Stimulated activated memory B cell treated with anti-CD40 and anti-IgM and Interleukin-4, amounts not matched to agents 10 μg/mL and 1 μg/mL and 100 μg/mL, for 72 hours (primary cell): Measurements from ENCODE around the gene PIEZO2.
"Not testable (repeated sequence)": the region's sequence is repeated elsewhere in the genome, so short reads cannot be mapped to it uniquely, and the experiment has no call there.

Source experiments
- ATAC-seq: fragments of 150-1000 bp; cut with Tn5 transposase; 2 replicates; pipeline ENCODE4 v1.10.0; 2021
- H3K27ac Mint-ChIP-seq: one replicate; pipeline ENCODE4 v1.8.0; 2022; ENCODE audit warnings: mild to moderate bottlenecking, mixed read lengths
- H3K27me3 Mint-ChIP-seq: one replicate; pipeline ENCODE4 v1.8.0; 2022; ENCODE audit warnings: mixed read lengths
- H3K36me3 Mint-ChIP-seq: one replicate; pipeline ENCODE4 v1.8.0; 2022; ENCODE audit warnings: mixed read lengths
- H3K4me1 Mint-ChIP-seq: one replicate; pipeline ENCODE4 v1.8.0; 2022; ENCODE audit warnings: mixed read lengths
- H3K4me3 Mint-ChIP-seq: one replicate; pipeline ENCODE4 v1.8.0; 2022; ENCODE audit warnings: mild to moderate bottlenecking, moderate library complexity, mixed read lengths
- H3K9me3 Mint-ChIP-seq: one replicate; pipeline ENCODE4 v1.8.0; 2022; ENCODE audit warnings: mixed read lengths

Gene PIEZO2

GRCh38 chr18:10936176-10937053 is 213.0 kb downstream of the PIEZO2 start:
- no peak overlapping the region for H3K4me3 Mint-ChIP-seq

DNA sequence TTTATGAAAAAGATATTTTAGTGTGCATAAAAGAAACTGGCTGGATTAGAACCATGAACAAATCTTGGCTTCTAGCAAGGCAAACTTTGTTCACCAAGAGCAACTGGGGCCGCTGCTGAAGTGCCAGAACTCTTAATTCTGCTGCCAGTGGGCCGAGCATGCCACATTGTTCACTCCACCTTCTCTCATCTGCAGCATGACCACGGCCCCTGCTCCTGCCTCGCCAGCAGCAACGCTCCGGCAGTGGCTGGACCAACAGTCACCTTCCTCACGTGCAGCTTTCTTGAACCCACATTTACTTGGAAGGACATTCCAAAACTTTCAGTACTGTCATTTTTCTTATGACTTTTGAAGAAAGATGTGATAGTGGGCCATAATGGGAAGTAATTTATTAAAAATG is 213.8 kb downstream of the PIEZO2 start:
- no peaks in the 10 kb centered on the region for H3K36me3 Mint-ChIP-seq
- ATAC-seq, result no peak
- H3K9me3 Mint-ChIP-seq, result peaks cover 3% of the 10 kb centered on the region
- no peaks in the 10 kb centered on the region for H3K4me1 Mint-ChIP-seq
- no peak overlapping the region for H3K4me3 Mint-ChIP-seq
- H3K27ac Mint-ChIP-seq, result no peak overlapping the region
- no peaks in the 10 kb centered on the region for H3K27me3 Mint-ChIP-seq

More at GRCh38 chr18:10936176-10937053, 213.0 kb downstream of the PIEZO2 start:
- no peaks in the 10 kb centered on the region for H3K27me3 Mint-ChIP-seq
- ATAC-seq, result no peak
- no peaks in the 10 kb centered on the region for H3K4me1 Mint-ChIP-seq
- peaks cover 2% of the 10 kb centered on the region for H3K9me3 Mint-ChIP-seq
- H3K27ac Mint-ChIP-seq, result no peak overlapping the region
- no peaks in the 10 kb centered on the region for H3K36me3 Mint-ChIP-seq

- H3K4me1 Mint-ChIP-seq, H3K36me3 Mint-ChIP-seq, H3K27me3 Mint-ChIP-seq: not testable (repeated sequence)
These were observed 215.7 kb downstream of the PIEZO2 start for GRCh38 chr18:10933648-10934047.

GRCh38 chr18:10930076-10930475 is 219.3 kb downstream of the PIEZO2 start:
- H3K9me3 Mint-ChIP-seq, result peaks cover 3% of the 10 kb centered on the region
- no peaks in the 10 kb centered on the region for H3K27me3 Mint-ChIP-seq
- ATAC-seq, result no peak
- H3K27ac Mint-ChIP-seq, result no peak overlapping the region
- no peaks in the 10 kb centered on the region for H3K4me1 Mint-ChIP-seq
- no peaks in the 10 kb centered on the region for H3K36me3 Mint-ChIP-seq
- no peak overlapping the region for H3K4me3 Mint-ChIP-seq

More at GRCh38 chr18:10933648-10934047, 215.7 kb downstream of the PIEZO2 start:
- H3K9me3 Mint-ChIP-seq, H3K4me3 Mint-ChIP-seq, ATAC-seq, H3K27ac Mint-ChIP-seq: not testable (repeated sequence)

- no peak for ATAC-seq
- H3K36me3 Mint-ChIP-seq, result no peaks in the 10 kb centered on the region
- no peak overlapping the region for H3K4me3 Mint-ChIP-seq
- no peaks in the 10 kb centered on the region for H3K4me1 Mint-ChIP-seq
- H3K27me3 Mint-ChIP-seq, result no peaks in the 10 kb centered on the region
- H3K9me3 Mint-ChIP-seq, result peaks cover 3% of the 10 kb centered on the region
- no peak overlapping the region for H3K27ac Mint-ChIP-seq
These were observed 220.5 kb downstream of the PIEZO2 start for GRCh38 chr18:10928772-10929373.

DNA sequence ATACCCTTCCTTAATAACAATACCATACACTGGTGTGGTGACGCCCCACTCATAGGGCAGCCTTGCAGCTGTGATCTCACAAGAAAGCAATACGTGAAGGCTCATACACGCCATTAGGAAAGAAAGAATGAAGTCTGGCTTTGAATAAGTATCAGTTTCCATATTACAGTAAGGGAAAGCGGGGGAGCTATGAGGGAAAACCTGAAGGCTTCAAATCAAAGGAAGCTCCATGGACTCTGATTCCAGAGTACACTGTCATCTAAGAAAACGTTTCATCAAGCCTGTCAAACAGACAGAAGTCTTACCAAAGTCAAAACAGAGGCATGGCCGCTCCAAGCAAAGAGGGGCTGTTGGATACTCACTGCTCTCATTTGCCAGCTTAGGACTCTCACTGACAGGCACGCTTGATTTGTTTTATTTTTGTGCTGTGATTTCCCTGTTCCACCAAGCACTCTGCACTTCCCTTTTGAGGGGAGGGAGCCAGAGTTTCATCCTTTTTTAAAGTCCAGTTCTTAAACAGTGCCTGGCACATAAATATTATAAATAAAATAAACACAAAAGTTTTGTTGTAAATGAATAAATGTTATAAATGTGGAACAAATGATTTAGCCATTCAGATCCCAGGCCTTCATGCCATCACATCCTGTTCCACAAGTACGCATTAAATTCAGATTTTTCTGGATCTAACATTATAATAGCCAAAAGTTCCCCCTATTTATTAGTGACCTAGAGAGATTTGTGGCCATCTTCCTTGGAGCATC is 221.2 kb downstream of the PIEZO2 start:
- Mint-ChIP-seq H3K27ac (no peak overlapping the region), H3K4me1 (no peaks in the 10 kb centered on the region), H3K4me3 (no peak overlapping the region), H3K27me3 (no peaks in the 10 kb centered on the region), H3K9me3 (peaks cover 3% of the 10 kb centered on the region), H3K36me3 (no peaks in the 10 kb centered on the region)
- ATAC-seq, result peak; percentile 37

DNA sequence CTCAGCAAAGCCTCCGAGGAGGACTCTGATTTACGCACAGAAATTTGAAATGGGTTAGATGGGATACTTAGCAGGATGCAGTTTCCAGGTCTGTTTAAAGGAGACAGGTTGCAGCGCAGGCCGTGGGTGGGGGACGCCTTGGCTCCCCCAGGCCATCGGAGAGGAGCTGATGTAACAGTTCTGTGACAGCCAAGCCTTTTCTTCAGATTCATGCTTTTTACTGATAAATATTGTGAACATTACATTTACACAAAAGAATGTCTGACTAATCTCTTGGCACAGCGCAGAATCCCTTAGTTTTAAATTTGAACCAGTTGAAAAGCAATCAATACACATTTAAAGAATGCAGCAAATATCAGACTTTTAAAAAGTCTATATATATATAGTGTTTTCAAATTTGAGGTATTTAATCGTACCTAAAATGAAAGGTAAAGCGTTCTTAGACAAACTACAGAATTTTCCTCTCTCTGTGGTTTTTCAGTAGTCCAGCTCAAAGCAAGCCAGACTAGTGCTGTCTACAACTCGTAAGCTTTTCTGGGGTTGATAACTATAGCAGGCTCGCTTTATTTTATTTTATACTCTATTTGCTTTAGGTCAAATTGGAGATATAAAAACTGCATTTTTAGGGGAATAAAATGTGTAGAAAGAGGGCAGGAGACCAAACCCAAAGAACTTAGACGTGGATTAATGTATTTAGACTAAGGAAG is 221.9 kb downstream of the PIEZO2 start:
- peaks cover 3% of the 10 kb centered on the region for H3K9me3 Mint-ChIP-seq
- H3K27ac Mint-ChIP-seq, result no peak overlapping the region
- no peak for ATAC-seq
- H3K27me3 Mint-ChIP-seq, result no peaks in the 10 kb centered on the region
- H3K4me3 Mint-ChIP-seq, result no peak overlapping the region
- no peaks in the 10 kb centered on the region for H3K4me1 Mint-ChIP-seq
- no peaks in the 10 kb centered on the region for H3K36me3 Mint-ChIP-seq

- no peaks in the 10 kb centered on the region for H3K36me3 Mint-ChIP-seq
- no peaks in the 10 kb centered on the region for H3K4me1 Mint-ChIP-seq
- no peak overlapping the region for H3K4me3 Mint-ChIP-seq
- H3K27me3 Mint-ChIP-seq, result no peaks in the 10 kb centered on the region
- H3K27ac Mint-ChIP-seq, result no peak overlapping the region
- H3K9me3 Mint-ChIP-seq, result peaks cover 3% of the 10 kb centered on the region
- ATAC-seq, result no peak
These were observed 222.7 kb downstream of the PIEZO2 start for GRCh38 chr18:10926621-10927161.

DNA sequence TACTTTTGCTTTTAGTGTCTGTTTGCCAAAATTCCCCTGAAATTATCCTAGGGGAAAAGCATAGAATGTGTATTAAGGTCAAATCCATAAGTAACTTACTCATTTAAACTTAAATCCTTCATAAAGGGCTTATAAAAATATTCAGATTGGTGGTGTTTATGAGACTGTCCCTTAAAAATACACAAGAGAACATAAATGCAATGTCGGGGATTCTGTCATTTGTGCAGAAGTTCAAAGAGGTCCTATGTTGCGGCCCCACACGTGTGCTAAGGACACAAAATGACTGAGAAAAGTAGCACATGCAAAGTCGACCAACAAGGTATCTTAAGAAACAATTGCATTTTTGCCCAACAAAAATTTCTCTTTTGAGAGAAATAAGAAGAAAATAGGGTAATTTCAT is 225.1 kb downstream of the PIEZO2 start:
- H3K9me3 Mint-ChIP-seq, result no peaks in the 10 kb centered on the region
- no peak overlapping the region for H3K4me3 Mint-ChIP-seq
- H3K4me1 Mint-ChIP-seq, result no peaks in the 10 kb centered on the region
- H3K27ac Mint-ChIP-seq, result no peak overlapping the region
- no peak for ATAC-seq
- no peaks in the 10 kb centered on the region for H3K36me3 Mint-ChIP-seq
- no peaks in the 10 kb centered on the region for H3K27me3 Mint-ChIP-seq

DNA sequence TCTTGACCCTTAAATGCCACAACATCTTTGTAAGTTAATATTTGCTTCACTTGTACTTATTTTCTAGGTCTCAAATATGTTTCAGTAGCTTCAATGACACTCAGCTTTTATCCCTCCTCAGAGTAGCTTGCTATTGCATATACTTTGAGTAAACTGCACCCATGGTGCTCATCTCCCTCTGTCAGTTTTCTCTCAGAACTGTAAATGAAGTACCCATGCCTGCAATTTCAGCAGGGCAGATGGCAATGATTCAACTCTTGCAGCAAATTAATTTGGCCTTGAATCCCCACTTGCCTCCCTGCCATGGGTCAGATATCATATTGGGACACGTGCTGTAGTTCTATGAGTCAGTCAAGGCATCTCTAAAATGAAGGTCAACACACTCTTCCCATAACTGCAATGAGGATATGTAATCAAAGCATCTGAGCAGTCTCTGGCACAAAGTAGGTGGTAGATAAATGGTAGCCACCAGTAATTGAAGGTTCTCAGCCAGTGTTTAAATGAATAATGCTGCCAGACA is 225.8 kb downstream of the PIEZO2 start:
- Mint-ChIP-seq H3K4me1 (no peaks in the 10 kb centered on the region), H3K9me3 (no peaks in the 10 kb centered on the region), H3K27me3 (no peaks in the 10 kb centered on the region), H3K27ac (no peak overlapping the region), H3K4me3 (no peak overlapping the region), H3K36me3 (no peaks in the 10 kb centered on the region)
- no peak for ATAC-seq

- Mint-ChIP-seq H3K27me3 (no peaks in the 10 kb centered on the region), H3K4me3 (no peak overlapping the region), H3K4me1 (no peaks in the 10 kb centered on the region), H3K27ac (no peak overlapping the region), H3K36me3 (no peaks in the 10 kb centered on the region), H3K9me3 (no peaks in the 10 kb centered on the region)
- ATAC-seq, result peak; percentile 24
These were observed 226.2 kb downstream of the PIEZO2 start for GRCh38 chr18:10923141-10923540.

DNA sequence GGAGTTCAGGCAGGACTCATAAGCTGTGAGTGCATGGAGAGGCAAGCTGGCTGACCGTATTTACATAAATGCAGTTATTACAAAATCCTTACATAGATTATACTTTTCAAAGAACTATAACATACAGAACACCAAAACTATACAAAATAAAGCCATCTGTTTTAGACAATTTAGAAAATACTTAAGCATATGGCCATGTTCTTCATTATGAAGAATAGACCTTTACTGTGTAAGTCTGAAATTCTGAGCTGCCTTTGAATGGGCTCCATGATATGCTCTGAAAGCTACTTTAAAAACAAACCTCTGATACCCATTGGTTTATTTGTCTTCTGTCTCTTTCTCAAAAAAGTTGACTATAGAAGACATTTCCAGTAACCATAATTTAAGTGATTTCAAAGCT is 226.7 kb downstream of the PIEZO2 start:
- not testable (repeated sequence) for H3K36me3 Mint-ChIP-seq, H3K27me3 Mint-ChIP-seq, ATAC-seq, H3K4me3 Mint-ChIP-seq, H3K9me3 Mint-ChIP-seq, H3K27ac Mint-ChIP-seq, H3K4me1 Mint-ChIP-seq

DNA sequence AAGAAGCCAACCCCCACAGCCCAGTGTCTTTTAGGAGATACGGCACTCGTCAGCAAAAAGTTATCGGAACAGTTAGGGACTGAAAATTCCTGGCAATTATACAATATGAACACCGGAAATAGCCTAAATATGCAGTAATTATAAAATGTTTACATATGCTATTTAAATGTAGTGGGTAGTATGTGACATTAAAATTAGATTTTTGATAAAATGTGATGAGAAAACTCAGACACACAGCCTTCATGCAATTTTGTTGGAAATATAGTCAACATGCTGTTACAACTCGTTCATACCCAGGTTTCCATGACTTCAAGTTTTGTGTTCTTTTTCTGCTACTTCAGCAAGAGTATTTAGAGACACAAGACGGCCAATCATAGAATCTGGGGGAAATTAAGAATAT is 229.1 kb downstream of the PIEZO2 start:
- not testable (repeated sequence) for H3K9me3 Mint-ChIP-seq, H3K27me3 Mint-ChIP-seq, H3K27ac Mint-ChIP-seq, H3K4me3 Mint-ChIP-seq, ATAC-seq, H3K4me1 Mint-ChIP-seq, H3K36me3 Mint-ChIP-seq

DNA sequence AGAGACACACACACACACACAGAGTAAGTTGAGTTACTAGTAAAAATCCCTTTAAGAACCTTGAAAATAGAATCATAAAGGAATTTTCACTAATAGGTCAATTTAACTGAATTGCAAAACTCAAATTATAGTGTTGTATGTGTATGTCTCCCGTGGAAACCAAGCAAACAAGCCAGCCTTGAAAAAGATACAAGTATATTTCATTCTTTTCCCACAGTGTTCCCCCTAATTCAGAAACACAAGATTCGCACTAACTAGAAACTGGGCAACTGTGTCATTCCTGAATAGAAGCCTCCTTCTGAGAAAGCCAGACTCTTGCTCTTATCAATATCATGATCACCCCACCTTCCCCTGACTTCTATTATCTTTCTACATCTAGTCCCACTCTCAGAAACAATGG is 229.5 kb downstream of the PIEZO2 start:
- ATAC-seq, result no peak
- Mint-ChIP-seq H3K4me1 (no peaks in the 10 kb centered on the region), H3K27me3 (no peaks in the 10 kb centered on the region), H3K27ac (no peak overlapping the region), H3K9me3 (no peaks in the 10 kb centered on the region), H3K4me3 (no peak overlapping the region), H3K36me3 (no peaks in the 10 kb centered on the region)

DNA sequence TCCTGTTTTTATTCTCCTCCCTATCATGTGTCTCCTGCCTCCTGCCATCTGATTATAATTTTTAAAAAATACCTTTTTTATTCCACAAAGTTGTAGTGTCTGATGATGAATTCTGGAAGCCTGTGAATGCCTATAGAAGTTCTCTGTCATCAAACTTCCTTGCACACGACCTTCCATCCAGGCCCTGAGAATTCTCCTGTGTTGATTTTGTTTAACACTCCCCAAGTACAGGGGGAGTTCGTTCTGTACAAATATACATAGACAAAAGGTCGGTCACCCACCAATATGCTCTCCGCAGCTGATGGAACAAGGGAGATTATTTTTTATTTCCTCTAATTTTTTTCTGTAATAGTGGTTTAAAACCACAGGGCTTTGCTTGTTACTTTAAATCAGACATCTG is 232.5 kb downstream of the PIEZO2 start:
- Mint-ChIP-seq H3K27me3 (no peaks in the 10 kb centered on the region), H3K4me1 (no peaks in the 10 kb centered on the region), H3K27ac (no peak overlapping the region), H3K36me3 (no peaks in the 10 kb centered on the region), H3K4me3 (no peak overlapping the region), H3K9me3 (no peaks in the 10 kb centered on the region)
- no peak for ATAC-seq
